ENCODE data around the gene COA7.

The COA7 gene

DNA sequence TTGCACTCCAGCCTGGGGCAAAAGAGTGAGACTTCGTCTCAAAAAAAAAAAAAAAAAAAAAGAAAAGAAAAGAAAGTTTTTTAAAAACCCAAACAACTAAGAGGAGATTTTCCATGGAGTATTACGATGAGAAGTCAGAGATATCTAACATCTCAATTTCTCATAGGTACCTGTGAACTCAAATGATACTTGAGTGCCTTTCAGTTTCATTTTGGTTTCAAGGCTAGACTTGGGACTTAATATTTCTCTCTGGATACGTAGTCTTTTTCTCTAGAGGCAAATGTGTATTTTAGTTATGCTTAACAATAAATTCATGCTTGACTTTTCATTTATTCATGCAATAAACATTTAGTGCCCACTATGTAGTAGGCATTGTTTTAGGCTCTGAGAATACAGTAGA lies 43.1 kb upstream of the COA7 start:
- H3K4me1 ChIP-seq (ENCODE audit: control insufficient read depth, insufficient read depth, low read length), result peaks cover 7% of the 10 kb centered on the region; the same call in 1 of the 2 replicates
- no peak for TF ChIP-seq OSR2 (tag by site-specific recombination; IDR thresholded peaks at IDR 0.05)
- TF ChIP-seq ZNF324 (tag by site-specific recombination; IDR thresholded peaks at IDR 0.05), result no peak
- TF ChIP-seq, protein P1, sequence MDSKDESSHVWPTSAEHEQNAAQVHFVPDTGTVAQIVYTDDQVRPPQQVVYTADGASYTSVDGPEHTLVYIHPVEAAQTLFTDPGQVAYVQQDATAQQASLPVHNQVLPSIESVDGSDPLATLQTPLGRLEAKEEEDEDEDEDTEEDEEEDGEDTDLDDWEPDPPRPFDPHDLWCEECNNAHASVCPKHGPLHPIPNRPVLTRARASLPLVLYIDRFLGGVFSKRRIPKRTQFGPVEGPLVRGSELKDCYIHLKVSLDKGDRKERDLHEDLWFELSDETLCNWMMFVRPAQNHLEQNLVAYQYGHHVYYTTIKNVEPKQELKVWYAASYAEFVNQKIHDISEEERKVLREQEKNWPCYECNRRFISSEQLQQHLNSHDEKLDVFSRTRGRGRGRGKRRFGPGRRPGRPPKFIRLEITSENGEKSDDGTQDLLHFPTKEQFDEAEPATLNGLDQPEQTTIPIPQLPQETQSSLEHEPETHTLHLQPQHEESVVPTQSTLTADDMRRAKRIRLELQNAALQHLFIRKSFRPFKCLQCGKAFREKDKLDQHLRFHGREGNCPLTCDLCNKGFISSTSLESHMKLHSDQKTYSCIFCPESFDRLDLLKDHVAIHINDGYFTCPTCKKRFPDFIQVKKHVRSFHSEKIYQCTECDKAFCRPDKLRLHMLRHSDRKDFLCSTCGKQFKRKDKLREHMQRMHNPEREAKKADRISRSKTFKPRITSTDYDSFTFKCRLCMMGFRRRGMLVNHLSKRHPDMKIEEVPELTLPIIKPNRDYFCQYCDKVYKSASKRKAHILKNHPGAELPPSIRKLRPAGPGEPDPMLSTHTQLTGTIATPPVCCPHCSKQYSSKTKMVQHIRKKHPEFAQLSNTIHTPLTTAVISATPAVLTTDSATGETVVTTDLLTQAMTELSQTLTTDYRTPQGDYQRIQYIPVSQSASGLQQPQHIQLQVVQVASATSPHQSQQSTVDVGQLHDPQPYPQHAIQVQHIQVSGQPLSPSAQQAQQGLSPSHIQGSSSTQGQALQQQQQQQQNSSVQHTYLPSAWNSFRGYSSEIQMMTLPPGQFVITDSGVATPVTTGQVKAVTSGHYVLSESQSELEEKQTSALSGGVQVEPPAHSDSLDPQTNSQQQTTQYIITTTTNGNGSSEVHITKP (tag by site-specific recombination; IDR thresholded peaks at IDR 0.05), result no peak
- TF ChIP-seq ZNF585B (tag by site-specific recombination; IDR thresholded peaks at IDR 0.05), result no peak
- TF ChIP-seq, protein P2, sequence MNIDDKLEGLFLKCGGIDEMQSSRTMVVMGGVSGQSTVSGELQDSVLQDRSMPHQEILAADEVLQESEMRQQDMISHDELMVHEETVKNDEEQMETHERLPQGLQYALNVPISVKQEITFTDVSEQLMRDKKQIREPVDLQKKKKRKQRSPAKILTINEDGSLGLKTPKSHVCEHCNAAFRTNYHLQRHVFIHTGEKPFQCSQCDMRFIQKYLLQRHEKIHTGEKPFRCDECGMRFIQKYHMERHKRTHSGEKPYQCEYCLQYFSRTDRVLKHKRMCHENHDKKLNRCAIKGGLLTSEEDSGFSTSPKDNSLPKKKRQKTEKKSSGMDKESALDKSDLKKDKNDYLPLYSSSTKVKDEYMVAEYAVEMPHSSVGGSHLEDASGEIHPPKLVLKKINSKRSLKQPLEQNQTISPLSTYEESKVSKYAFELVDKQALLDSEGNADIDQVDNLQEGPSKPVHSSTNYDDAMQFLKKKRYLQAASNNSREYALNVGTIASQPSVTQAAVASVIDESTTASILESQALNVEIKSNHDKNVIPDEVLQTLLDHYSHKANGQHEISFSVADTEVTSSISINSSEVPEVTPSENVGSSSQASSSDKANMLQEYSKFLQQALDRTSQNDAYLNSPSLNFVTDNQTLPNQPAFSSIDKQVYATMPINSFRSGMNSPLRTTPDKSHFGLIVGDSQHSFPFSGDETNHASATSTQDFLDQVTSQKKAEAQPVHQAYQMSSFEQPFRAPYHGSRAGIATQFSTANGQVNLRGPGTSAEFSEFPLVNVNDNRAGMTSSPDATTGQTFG (tag by site-specific recombination; IDR thresholded peaks at IDR 0.05; ENCODE audit: borderline replicate concordance), result no peak
- TF ChIP-seq GLIS2 (tag by site-specific recombination; IDR thresholded peaks at IDR 0.05), result no peak
- TF ChIP-seq ZBTB7A (tag by site-specific recombination; IDR thresholded peaks at IDR 0.05; ENCODE audit: low read depth), result no peak
- TF ChIP-seq, protein P3, sequence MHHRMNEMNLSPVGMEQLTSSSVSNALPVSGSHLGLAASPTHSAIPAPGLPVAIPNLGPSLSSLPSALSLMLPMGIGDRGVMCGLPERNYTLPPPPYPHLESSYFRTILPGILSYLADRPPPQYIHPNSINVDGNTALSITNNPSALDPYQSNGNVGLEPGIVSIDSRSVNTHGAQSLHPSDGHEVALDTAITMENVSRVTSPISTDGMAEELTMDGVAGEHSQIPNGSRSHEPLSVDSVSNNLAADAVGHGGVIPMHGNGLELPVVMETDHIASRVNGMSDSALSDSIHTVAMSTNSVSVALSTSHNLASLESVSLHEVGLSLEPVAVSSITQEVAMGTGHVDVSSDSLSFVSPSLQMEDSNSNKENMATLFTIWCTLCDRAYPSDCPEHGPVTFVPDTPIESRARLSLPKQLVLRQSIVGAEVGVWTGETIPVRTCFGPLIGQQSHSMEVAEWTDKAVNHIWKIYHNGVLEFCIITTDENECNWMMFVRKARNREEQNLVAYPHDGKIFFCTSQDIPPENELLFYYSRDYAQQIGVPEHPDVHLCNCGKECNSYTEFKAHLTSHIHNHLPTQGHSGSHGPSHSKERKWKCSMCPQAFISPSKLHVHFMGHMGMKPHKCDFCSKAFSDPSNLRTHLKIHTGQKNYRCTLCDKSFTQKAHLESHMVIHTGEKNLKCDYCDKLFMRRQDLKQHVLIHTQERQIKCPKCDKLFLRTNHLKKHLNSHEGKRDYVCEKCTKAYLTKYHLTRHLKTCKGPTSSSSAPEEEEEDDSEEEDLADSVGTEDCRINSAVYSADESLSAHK (tag by site-specific recombination; IDR thresholded peaks at IDR 0.05), result no peak
- no peak for TF ChIP-seq KLF7 (tag by site-specific recombination; IDR thresholded peaks at IDR 0.05; ENCODE audit: borderline replicate concordance)
- TF ChIP-seq BCL11A (tag by site-specific recombination; IDR thresholded peaks at IDR 0.05; ENCODE audit: low read depth), result no peak
- no peak for TF ChIP-seq ZNF449 (tag by site-specific recombination; IDR thresholded peaks at IDR 0.05)
- TF ChIP-seq RBAK (tag by site-specific recombination; IDR thresholded peaks at IDR 0.05), result no peak
- TF ChIP-seq, protein P4, sequence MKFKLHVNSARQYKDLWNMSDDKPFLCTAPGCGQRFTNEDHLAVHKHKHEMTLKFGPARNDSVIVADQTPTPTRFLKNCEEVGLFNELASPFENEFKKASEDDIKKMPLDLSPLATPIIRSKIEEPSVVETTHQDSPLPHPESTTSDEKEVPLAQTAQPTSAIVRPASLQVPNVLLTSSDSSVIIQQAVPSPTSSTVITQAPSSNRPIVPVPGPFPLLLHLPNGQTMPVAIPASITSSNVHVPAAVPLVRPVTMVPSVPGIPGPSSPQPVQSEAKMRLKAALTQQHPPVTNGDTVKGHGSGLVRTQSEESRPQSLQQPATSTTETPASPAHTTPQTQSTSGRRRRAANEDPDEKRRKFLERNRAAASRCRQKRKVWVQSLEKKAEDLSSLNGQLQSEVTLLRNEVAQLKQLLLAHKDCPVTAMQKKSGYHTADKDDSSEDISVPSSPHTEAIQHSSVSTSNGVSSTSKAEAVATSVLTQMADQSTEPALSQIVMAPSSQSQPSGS (tag by site-specific recombination; IDR thresholded peaks at IDR 0.05; ENCODE audit: low read depth), result no peak
- no peak overlapping the region for H3K27ac ChIP-seq (ENCODE audit: extremely low read depth, low read depth, low read length)
- ChIA-PET CTCF (no interaction called here), POLR2A (no interaction called here)
- peaks cover 0 to 4% of the 10 kb centered on the region in 2 experiments; a peak in 1 of 3 replicates for H3K36me3 ChIP-seq (ENCODE audit: control insufficient read depth in 2 of 2, insufficient read depth in 1 of 2, low read length in 2 of 2)
- no peak overlapping the region for H3K4me3 ChIP-seq (ENCODE audit: low read depth, low read length)
- H3K9me3 ChIP-seq (ENCODE audit: control insufficient read depth, insufficient read depth, low read depth, low read length), result no peaks in the 10 kb centered on the region
